ENCODE results near the gene RASAL2.
"Not testable (repeated sequence)": the region's sequence is repeated elsewhere in the genome, so short reads cannot be mapped to it uniquely, and the experiment has no call there.

The RASAL2 gene

GRCh38 chr1:178168536-178168935 lies 74.6 kb downstream of the RASAL2 start:
- no peak for DNase-seq

GRCh38 chr1:178169649-178170048 lies 75.7 kb downstream of the RASAL2 start:
- no peak for DNase-seq

- DNase-seq = no peak
Observed at GRCh38 chr1:178172939-178173338, 79.0 kb downstream of the RASAL2 start.

DNA sequence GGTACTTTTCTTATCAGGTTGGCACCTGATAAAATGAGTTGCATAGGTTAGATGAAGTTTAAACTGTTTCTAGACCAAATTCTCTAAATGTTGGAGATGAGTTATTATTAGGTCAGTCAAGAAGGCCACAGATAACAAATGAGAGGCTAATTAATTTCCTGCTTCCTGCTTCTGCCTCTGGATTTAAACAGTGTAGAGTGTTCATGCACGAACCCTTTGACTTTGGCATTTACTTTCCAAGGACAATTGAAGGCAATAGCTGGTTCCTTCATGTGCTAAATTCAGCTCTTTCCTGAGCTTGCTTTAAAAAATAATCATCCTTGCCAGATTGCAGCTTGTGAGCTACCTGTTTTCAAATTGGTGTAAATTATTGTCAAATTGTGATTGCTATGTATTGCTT lies 80.6 kb downstream of the RASAL2 start:
- no peak for DNase-seq

DNA sequence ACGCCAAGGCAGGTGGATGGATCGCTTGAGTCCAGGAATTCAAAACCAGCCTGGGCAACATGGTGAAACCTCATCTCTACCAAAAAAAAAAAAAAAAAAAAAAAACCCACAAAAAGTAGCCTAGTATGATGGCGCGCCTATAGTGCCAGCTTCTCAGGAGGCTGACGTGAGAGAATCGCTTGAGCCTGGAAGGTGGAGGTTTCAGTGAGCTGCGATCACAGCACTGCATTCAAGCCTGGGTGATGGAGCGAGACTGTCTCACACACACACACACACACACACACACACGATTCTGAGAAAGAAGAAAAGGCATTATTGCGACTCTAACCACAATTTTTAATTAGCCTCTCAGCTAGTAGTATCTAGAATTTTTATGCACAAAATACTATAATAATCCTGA lies 86.5 kb downstream of the RASAL2 start:
- DNase-seq = no peak

- no peak for DNase-seq
Observed at GRCh38 chr1:178183796-178184195, 89.9 kb downstream of the RASAL2 start.

- no peak for DNase-seq
Observed at GRCh38 chr1:178188306-178188705, 94.4 kb downstream of the RASAL2 start.

DNA sequence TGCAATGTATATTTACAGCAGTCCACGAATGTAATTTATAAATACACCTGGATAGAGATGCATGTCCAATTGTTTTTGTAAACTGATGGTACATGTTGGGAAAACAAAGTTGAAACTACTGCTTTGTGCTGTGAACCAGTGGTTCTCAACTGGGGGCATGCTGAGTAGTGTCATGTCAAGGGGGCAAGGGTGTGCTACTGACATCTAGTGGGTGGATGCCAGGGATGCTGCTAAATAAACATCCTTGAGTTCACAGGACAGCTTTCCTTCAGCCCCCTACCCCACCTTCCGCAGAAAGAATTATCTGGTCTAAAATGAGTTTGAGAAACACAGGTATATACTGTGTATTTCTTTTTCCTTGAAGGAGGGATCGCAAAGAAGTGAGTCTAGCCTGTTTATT lies 95.9 kb downstream of the RASAL2 start:
- DNase-seq = no peak

GRCh38 chr1:178190881-178191280 lies 97.0 kb downstream of the RASAL2 start:
- no peak for DNase-seq

GRCh38 chr1:178192686-178193085 lies 98.8 kb downstream of the RASAL2 start:
- no peak for DNase-seq

GRCh38 chr1:178196631-178197030 lies 102.7 kb downstream of the RASAL2 start:
- no peak for DNase-seq

DNA sequence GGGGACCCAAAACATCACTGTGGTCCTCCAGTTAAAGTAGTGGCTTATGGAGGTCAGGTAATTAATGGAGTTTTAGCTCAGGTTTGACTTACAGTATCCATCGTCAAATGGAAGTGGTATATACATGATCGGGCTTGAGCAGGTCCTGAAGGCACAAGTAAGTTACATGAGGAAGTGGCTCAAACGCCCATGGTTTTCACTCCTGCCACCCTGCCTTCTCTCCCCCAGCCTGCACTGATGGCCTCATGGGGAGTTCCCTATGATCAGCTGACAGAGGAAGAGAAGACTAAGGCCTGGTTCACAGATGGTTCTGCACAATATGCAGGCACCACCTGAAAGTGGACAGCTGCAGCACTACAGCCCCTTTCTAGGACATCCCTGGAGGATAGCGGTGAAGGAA lies 108.2 kb downstream of the RASAL2 start:
- not testable (repeated sequence) for DNase-seq

DNA sequence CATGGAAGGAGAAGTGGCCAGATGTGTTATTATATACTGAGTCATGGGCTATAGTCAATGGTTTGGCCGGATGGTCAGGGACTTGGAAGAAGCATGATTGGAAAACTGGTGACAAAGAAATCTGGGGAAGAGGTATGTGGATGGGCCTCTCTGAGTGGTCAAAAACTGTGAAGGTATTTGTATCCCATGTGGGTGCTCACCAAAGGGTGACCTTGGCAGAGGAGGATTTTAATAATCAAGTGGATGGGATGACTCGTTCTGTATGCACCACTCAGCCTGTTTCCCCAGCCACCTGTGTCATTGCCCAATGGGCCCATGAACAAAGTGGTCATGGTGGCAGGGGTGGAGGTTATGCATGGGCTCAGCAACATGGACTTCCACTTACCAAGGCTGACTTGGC lies 108.6 kb downstream of the RASAL2 start:
- not testable (repeated sequence) for DNase-seq

GRCh38 chr1:178208269-178208856 lies 114.5 kb downstream of the RASAL2 start:
- not testable (repeated sequence) for DNase-seq

DNA sequence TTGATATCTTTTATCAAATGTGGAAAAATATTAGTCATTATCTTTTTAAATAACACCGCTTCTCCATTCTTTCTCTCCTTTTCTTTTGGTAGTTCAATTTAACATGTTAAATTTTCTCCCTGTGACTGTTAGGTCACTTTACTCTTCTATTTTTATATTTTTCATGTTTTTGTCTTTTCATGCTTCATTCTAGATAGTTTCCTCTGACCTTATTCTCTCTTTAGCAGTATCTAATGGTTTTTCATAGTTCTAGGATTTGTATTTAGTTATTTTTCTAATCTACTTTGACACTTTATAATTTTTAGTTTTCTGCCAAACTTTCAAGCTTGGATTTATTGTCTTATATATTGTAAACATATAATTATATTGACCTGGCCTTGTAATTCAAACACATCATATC lies 116.0 kb downstream of the RASAL2 start:
- DNase-seq = no peak

DNA sequence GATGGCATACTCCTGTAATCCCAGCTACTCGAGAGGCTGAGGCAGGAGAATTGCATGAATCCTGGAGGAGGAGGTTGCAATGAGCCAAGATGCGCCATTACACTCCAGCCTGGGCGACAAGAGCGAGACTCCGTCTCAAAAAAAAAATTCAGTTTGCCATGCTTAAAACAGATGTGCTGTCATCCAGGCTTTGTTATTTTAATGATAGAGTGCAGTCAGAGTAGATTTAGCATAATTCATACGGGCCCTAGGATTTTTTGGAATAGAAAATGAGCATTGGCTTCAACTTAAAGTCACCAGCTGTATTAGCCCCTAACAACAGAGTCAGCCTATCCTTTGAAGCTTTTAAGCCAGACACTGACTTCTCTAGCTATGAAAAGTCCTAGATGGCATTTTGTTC lies 124.6 kb downstream of the RASAL2 start:
- DNase-seq = no peak

DNA sequence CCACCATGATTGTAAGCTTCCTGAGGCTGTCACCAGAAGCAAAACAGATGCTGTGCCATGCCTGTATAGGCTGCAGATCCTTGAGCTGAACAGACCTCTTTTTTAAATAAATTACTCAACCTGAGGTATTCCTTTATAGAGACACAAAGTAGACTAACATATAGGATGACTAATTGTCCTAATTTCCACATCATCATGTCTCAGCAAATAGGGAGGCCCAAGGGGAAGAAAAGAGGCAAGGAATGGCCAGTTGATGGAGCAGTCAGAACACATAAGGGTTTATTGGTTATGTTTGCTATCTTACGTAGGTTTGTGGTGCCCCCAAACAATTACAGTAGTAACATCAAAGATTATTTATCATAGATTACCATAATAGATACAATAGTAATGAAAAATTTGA lies 126.2 kb downstream of the RASAL2 start:
- no peak for DNase-seq

DNA sequence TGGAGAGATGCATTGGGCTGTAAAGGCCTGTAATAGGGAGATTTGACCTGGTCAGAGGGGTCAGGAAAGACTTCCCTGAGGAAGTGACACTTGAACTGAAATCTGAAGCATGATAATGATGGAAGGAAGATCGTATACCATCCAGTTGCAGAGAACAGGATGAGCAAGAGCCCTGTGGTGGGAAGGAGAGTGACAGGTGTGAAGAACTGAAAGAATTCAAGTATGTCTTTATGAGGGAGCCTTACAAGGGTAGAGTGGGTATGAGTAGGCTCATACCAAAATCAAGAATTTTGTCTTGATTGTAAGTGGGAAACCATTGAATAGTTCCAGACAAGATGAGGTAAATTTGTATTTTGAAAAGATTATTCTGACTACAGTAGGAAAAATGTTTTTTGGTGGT lies 129.4 kb downstream of the RASAL2 start:
- DNase-seq = no peak

DNA sequence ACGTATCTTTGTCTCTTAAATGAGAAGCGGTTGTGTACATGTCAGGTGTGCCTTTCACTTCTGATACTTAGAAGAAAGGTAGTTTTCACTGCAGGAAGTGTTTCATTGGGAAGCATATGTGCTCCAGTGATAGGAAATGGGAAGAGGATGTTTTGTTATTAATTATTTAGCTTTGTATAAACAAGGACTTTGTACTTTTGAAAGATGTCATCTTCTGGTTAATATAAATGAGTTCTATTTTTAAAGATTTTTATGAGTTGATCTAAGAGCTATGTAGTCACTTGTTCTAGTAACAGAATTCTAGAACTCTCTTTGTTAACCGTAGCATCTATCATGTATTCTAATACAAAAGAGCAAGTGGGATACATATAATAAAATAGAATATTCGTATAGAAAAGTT lies 130.5 kb downstream of the RASAL2 start:
- DNase-seq = no peak

GRCh38 chr1:178230881-178231409 lies 137.0 kb downstream of the RASAL2 start:
- no peak for DNase-seq

GRCh38 chr1:178232108-178232507 lies 138.2 kb downstream of the RASAL2 start:
- DNase-seq = no peak

GRCh38 chr1:178232949-178233348 lies 139.0 kb downstream of the RASAL2 start:
- DNase-seq = no peak

GRCh38 chr1:178237121-178237520 lies 143.2 kb downstream of the RASAL2 start:
- DNase-seq = no peak

DNA sequence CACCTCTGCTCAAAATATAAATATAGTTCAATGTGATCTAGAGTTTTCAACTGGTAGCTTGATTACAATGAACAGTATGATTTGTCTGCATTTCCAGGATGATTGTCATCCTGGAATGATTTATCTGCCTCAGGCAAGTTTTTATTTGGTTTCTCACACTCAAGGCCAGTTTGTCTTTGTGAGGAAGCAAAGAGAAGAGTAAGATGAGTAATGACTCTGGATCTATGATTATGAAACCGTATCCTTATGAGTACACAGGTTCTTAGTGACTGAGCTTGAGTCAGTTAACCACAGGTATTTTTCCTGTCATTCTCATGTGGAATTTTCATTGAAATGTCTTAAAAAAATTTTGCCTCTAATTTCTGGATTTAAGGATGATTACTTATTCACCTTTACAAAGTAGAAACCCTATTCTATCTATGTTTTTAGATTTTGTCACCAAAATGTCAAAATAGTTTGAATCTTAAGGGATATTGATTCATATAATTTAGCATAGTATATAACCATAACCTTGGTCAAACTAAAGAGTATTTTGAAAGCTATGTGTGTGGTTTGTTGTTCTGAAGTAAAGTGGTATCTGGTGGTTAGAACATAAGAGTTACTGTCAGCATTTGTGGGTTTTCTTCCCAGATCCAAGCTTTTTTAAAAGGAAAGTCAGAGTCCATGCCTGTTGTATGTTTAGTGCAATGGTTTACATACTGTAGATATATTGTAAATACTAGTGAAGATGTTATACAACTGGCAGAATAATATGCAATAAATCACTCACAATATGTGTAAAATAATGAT lies 145.0 kb downstream of the RASAL2 start:
- DNase-seq = no peak

DNA sequence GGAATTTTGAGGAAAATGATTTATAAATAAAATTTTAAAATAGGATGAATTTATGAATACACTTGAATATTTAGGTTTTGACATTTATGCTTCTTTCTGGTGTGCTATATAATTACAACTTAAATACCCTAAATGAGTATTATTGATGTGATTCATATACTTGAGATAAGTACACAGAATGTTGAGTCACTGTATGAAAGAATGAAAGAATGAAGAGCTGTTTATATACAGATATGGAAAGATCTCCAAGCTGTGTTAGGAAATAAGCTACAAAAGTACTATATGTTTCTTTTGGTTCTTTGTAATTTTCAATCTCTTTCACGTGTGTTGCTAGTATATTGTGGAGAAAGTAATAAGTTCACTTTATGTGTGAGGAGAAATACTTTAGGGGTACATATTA lies 147.2 kb downstream of the RASAL2 start:
- no peak for DNase-seq
